ENCODE results near the gene DTWD2. TPM values are rescaled to one million over a fixed set of nuclear protein-coding genes. Genes with fewer than 3 reads are reported as not detected.

Gene DTWD2
- polyA plus RNA-seq, 1 experiment: 1.9 TPM

DNA sequence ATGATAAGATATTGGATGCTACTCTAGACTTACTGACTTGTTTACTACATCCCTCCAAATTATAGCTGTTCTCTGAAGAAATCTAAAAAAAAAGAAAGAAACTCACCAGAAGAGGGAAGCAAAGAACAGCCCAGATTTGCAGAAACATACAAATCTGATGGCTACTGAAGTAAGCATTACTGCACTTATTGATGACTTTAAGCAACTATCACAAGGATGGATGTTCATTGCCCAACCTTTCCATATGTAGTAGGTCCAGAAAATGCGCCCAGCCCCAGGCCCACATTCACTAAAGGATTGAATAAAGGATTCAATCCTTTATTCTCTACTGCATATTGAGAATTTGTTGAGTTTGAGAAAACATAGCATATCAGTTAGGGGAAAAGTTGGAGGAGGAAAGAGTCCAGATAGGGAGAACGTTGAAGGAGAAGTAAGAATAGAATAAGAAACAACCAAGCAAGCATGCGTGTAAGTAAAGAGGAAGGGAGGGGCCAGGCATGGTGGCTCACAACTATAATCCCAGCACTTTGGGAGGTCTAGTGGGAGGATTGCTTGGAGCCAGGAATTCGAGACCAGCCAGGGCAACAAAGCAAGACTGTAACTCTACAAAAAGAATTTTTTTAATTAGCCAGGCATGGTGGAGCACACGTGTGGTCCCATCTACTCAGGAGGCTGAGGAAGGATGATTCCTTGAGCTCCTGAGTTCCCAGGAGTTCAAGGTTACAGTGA is 33.8 kb upstream of the DTWD2 start:
- CTCF ChIA-PET: interaction anchor here (0.7 to 3.2 kb wide), 15 partner anchors 9 to 433 kb away, joined by 3 to 54 read pairs (median 4); partner anchors contain the start of genes DMXL1 and DTWD2
- POLR2A ChIA-PET: interaction anchor here (1.0 to 1.2 kb wide), 3 partner anchors 48 to 356 kb away, joined by 3 to 5 read pairs (median 3); partner anchors contain the start of gene DMXL1
- H3K9me3 ChIP-seq (ENCODE audit: control insufficient read depth, insufficient read depth, low read length): no peaks in the 10 kb centered on the region; the same call in 1 of the 2 replicates
- H3K27me3 ChIP-seq (ENCODE audit: control insufficient read depth, insufficient read depth, low read length): no peaks in the 10 kb centered on the region
- no peak overlapping the region for H3K4me3 ChIP-seq (ENCODE audit: low read depth, low read length)
- TF ChIP-seq CTCF (IDR thresholded peaks at IDR 0.05; ENCODE audit: low read depth, low read length): peak; percentile 64
- peak; percentile 15 for DNase-seq (ENCODE audit: low read depth, low spot score)
- no peak overlapping the region for H3K27ac ChIP-seq (ENCODE audit: low read depth, low read length)

DNA sequence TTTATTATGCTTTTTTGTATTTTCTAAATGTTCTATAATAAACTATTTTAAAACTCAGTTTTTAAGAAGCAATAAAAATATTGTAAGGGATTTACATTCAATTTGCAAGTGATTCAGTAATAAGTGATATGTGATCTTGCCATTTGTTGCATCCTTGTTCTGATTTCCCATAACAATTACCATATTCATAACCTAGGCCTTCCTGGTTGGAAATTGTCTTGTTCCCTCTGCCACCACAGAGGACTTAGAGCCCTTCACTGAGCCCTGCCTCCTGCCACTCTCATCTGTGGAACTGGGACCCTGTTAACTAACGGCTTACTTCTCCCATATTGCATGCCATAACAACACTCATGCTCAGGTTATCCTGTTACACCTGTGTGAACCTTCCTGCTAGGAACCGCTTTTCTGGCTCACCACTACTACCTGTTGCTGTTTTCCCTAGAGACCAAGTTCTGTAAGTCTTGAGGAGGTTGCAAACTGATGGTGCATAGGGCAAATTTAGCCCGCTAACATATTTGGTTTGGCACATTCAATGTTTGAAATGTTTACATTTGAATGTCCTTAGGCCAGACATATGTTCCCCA is 32.9 kb upstream of the DTWD2 start:
- ChIA-PET CTCF (interaction anchor here (0.7 to 3.2 kb wide), 15 partner anchors 9 to 434 kb away, joined by 3 to 54 read pairs (median 4); partner anchors contain the start of genes DMXL1 and DTWD2), POLR2A (interaction anchor here (1.0 kb wide), 2 partner anchors 49 to 357 kb away, joined by 3 read pairs; partner anchors contain the start of gene DMXL1)
- Histone ChIP-seq H3K4me3 (ENCODE audit: low read depth, low read length) (no peak overlapping the region), H3K27ac (ENCODE audit: low read depth, low read length) (no peak overlapping the region), H3K9me3 (ENCODE audit: control insufficient read depth, insufficient read depth, low read length) (no peaks in the 10 kb centered on the region; the same call in 1 of the 2 replicates), H3K27me3 (ENCODE audit: control insufficient read depth, insufficient read depth, low read length) (no peaks in the 10 kb centered on the region)
- no peak for TF ChIP-seq CTCF (IDR thresholded peaks at IDR 0.05; ENCODE audit: low read depth, low read length)
- no peak for DNase-seq (ENCODE audit: low read depth, low spot score)

DNA sequence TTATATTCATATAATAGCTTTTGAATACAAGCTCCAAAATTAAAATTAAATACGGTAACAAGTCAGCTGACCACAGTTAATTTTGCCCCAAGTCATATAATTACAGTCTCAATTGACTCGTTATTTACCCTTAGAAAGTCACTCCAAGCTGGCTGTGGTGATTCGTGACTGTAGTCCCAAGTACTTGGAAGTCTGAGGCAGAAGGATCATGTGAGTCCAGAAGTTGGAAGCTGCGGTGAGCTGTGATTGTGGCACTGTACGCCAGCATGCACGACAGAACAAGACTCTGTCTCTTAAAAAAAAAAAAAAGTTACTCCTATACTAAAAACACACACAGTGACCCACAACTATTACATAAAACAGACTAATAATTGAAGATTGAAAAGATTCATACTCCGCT is 31.6 kb upstream of the DTWD2 start:
- H3K27ac ChIP-seq (ENCODE audit: low read depth, low read length): no peak overlapping the region
- TF ChIP-seq CTCF (IDR thresholded peaks at IDR 0.05; ENCODE audit: low read depth, low read length): no peak
- CTCF ChIA-PET: interaction anchor here (0.9 to 3.2 kb wide), 7 partner anchors 32 to 415 kb away, joined by 3 to 54 read pairs (median 6); partner anchors contain the start of gene DTWD2
- no peaks in the 10 kb centered on the region for H3K27me3 ChIP-seq (ENCODE audit: control insufficient read depth, insufficient read depth, low read length)
- no peak for DNase-seq (ENCODE audit: low read depth, low spot score)
- POLR2A ChIA-PET: interaction anchor here (0.8 kb wide), 1 partner anchor 51 kb away, joined by 3 read pairs; the partner anchor contains the start of gene DMXL1
- no peaks in the 10 kb centered on the region; the same call in 1 of the 2 replicates for H3K9me3 ChIP-seq (ENCODE audit: control insufficient read depth, insufficient read depth, low read length)
- no peak overlapping the region for H3K4me3 ChIP-seq (ENCODE audit: low read depth, low read length)

GRCh38 chr5:119019501-119019900 is 31.2 kb upstream of the DTWD2 start:
- no peak for DNase-seq (ENCODE audit: low read depth, low spot score)
- Histone ChIP-seq H3K27me3 (ENCODE audit: control insufficient read depth, insufficient read depth, low read length) (no peaks in the 10 kb centered on the region), H3K27ac (ENCODE audit: low read depth, low read length) (no peak overlapping the region), H3K9me3 (ENCODE audit: control insufficient read depth, insufficient read depth, low read length) (no peaks in the 10 kb centered on the region; the same call in 1 of the 2 replicates), H3K4me3 (ENCODE audit: low read depth, low read length) (no peak overlapping the region)
- TF ChIP-seq CTCF (IDR thresholded peaks at IDR 0.05; ENCODE audit: low read depth, low read length): no peak
- CTCF ChIA-PET: interaction anchor here (0.6 to 2.3 kb wide), 7 partner anchors 31 to 472 kb away, joined by 3 to 9 read pairs (median 4); partner anchors contain the start of gene DTWD2
- POLR2A ChIA-PET: no interaction called here
